Spleen (tissue), 7 donors: ENCODE measurements around the gene ELOB.

ENCODE experiments used
- CTCF ChIP-seq, 11 experiments: fragments of 200-600 bp in 7 of 11; fragments of 450-650 bp in 4 of 11; sonication (generic) in 4 of 11; IDR thresholded peaks in 8 of 11; conservative IDR thresholded peaks in 3 of 11; 1 replicate in 7 of 11; 2 replicates in 4 of 11; pipeline versions ENCODE4 v1.4.0 to v1.8.0; 2016 to 2021; ENCODE audit warnings: antibody characterized with exemption in 11 of 11, inconsistent platforms in 4 of 11, mild to moderate bottlenecking in 1 of 11
- POLR2AphosphoS5 ChIP-seq, 3 donors: sonication (generic); formaldehyde crosslinking; IDR thresholded peaks; one replicate each; pipeline ENCODE4 v1.5.1; 2017; ENCODE audit warnings: antibody characterized with exemption in 3 of 3
- donor health status: DM: no; HTN: no; CAD: no; lungs with moderate emphysema.
- donor health status: DM: no; HTN: no; CAD: no.
- donor health status: DM: no; HTN: no; CAD: no.

DNA sequence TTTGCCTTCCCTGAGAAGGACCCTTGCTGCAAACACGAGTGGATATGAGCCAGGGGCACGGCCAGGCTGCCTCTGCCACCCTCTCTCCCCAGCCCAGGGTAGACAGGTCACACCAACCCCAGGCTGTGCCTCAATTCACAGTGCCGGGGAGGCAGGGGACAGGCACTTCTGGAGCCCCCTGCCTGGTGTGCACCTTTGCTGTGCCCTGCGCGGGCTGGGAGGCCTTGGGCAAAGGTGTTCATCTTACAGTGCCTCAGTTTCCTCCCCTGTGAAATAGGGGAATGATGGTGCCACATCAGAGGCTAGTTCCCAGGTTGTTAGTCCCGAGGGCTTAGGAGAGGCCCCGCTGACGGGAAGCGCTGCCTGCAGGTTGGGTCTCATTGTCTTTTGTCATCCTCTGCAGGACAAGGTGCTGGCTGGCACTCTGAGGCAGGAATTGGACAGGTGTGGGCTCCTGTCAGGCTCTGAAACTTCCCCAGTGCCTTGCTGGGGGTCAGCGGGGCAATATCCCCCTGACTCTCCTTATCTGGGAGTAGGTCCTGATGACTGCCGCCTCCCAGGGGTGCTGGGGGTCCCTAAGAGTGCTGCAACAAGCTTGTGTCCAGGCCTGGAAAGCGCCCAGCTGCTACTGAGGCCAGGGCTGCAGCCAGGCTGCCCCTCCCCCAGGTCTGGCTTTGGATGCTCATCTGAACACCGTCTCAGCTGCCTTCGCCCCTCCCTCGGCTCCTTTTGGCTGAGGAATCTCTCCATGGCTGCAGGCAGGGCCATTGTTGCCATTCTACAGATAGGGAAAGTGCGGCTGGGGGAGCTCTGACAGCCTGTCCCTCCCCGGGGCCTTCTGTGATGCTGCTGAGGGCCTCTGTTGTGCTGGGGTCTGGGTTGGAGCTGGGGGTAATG, 43.1 kb upstream of the ELOB start:
- TF ChIP-seq CTCF (IDR thresholded peaks at IDR 0.05 in 8 of 11, conservative IDR thresholded peaks at IDR 0.05 in 3 of 11) (no peak), POLR2AphosphoS5 (IDR thresholded peaks at IDR 0.05) (no peak)
